Peyer's patch (tissue), 4 donors: ENCODE measurements around the gene LILRA1. TPM values are rescaled to one million over a fixed set of nuclear protein-coding genes. Genes with fewer than 3 reads are reported as not detected.
"Not testable (repeated sequence)": the region's sequence is repeated elsewhere in the genome, so short reads cannot be mapped to it uniquely, and the experiment has no call there.

ENCODE experiments used
- DNase-seq, 3 donors: peaks; one replicate each; pipeline ENCODE4 v3.0.0-alpha.2; 2017 to 2019
- H3K27ac ChIP-seq, 4 donors: fragments of 200-600 bp; sonication (generic); one replicate each; pipeline ENCODE4 v1.5.1; 2016 to 2019
- H3K27me3 ChIP-seq, 2 donors: fragments of 200-600 bp; sonication (generic); one replicate each; pipeline ENCODE4 v1.5.1; 2019
- H3K36me3 ChIP-seq, 3 donors: fragments of 200-600 bp; sonication (generic); one replicate each; pipeline ENCODE4 v1.5.1; 2016 to 2019
- H3K4me1 ChIP-seq, 4 donors: fragments of 200-600 bp; sonication (generic); one replicate each; pipeline ENCODE4 v1.5.1; 2016 to 2019
- H3K4me3 ChIP-seq, 4 donors: fragments of 200-600 bp; sonication (generic); 1 replicate in 3 of 4; 2 replicates in 1 of 4; pipeline ENCODE4 v1.5.1; 2016 to 2019; ENCODE audit warnings: mild to moderate bottlenecking in 1 of 4
- H3K9me3 ChIP-seq, 4 donors: fragments of 200-600 bp; sonication (generic); one replicate each; pipeline ENCODE4 v1.5.1; 2016 to 2019; ENCODE audit warnings: mild to moderate bottlenecking in 1 of 4
- CTCF ChIP-seq, 6 experiments: fragments of 450-650 bp in 4 of 6; fragments of 200-600 bp in 2 of 6; sonication (generic) in 1 of 6; IDR thresholded peaks; one replicate each; pipeline ENCODE4 v1.5.1; 2017 to 2019; ENCODE audit warnings: antibody characterized with exemption in 6 of 6, mild to moderate bottlenecking in 3 of 6, moderate library complexity in 1 of 6
- POLR2A ChIP-seq, 2 donors: fragments of 450-650 bp; IDR thresholded peaks; one replicate each; pipeline ENCODE4 v1.5.1; 2017; ENCODE audit warnings: antibody characterized with exemption in 2 of 2, mild to moderate bottlenecking in 2 of 2, moderate library complexity in 2 of 2
- total RNA-seq, 4 donors: library from RNA; depleted of rRNA; stranded (reverse); fragments of >200 nt; gene quantifications; one replicate each; pipeline ENCODE4 v1.1.0, GENCODE V29; 2016

The LILRA1 gene
- total RNA-seq, 4 donors from 2014 or later: not detected

GRCh38 chr19:54574527-54575056 lies 18.8 kb upstream of the LILRA1 start:
- no peak overlapping the region for H3K4me3 ChIP-seq

GRCh38 chr19:54575205-54575604 lies 18.2 kb upstream of the LILRA1 start:
- not testable (repeated sequence) for DNase-seq, H3K27me3 ChIP-seq

More at GRCh38 chr19:54574527-54575056, 18.8 kb upstream of the LILRA1 start:
- H3K4me1 ChIP-seq: no peaks in the 10 kb centered on the region
- no peaks in the 10 kb centered on the region for H3K9me3 ChIP-seq
- H3K27me3 ChIP-seq: no peaks in the 10 kb centered on the region
- no peaks in the 10 kb centered on the region for H3K36me3 ChIP-seq
- DNase-seq: no peak
- H3K27ac ChIP-seq: no peak overlapping the region
- TF ChIP-seq CTCF (IDR thresholded peaks at IDR 0.05) (no peak), POLR2A (IDR thresholded peaks at IDR 0.05) (no peak)

GRCh38 chr19:54576411-54576976 lies 16.9 kb upstream of the LILRA1 start:
- DNase-seq: no peak
- no peak overlapping the region for H3K4me3 ChIP-seq
- H3K36me3 ChIP-seq: no peaks in the 10 kb centered on the region
- no peaks in the 10 kb centered on the region for H3K4me1 ChIP-seq
- TF ChIP-seq POLR2A (IDR thresholded peaks at IDR 0.05): no peak
- no peak for TF ChIP-seq CTCF (IDR thresholded peaks at IDR 0.05)
- H3K9me3 ChIP-seq: no peaks in the 10 kb centered on the region
- H3K27me3 ChIP-seq: no peaks in the 10 kb centered on the region
- no peak overlapping the region for H3K27ac ChIP-seq

More at GRCh38 chr19:54575205-54575604, 18.2 kb upstream of the LILRA1 start:
- H3K4me3 ChIP-seq, H3K27ac ChIP-seq, H3K36me3 ChIP-seq, H3K9me3 ChIP-seq, H3K4me1 ChIP-seq: not testable (repeated sequence)

GRCh38 chr19:54577334-54577733 lies 16.1 kb upstream of the LILRA1 start:
- no peak for DNase-seq
- H3K4me1 ChIP-seq: no peaks in the 10 kb centered on the region
- no peak overlapping the region for H3K27ac ChIP-seq
- H3K36me3 ChIP-seq: no peaks in the 10 kb centered on the region
- TF ChIP-seq POLR2A (IDR thresholded peaks at IDR 0.05) (no peak), CTCF (IDR thresholded peaks at IDR 0.05) (no peak)
- no peaks in the 10 kb centered on the region for H3K9me3 ChIP-seq
- no peak overlapping the region for H3K4me3 ChIP-seq
- H3K27me3 ChIP-seq: no peaks in the 10 kb centered on the region

- not testable (repeated sequence) for DNase-seq
Measured at GRCh38 chr19:54578268-54578667, 15.2 kb upstream of the LILRA1 start.

GRCh38 chr19:54586397-54586796 lies 7.0 kb upstream of the LILRA1 start:
- no peak for DNase-seq
- H3K27me3 ChIP-seq: no peaks in the 10 kb centered on the region
- H3K36me3 ChIP-seq: no peaks in the 10 kb centered on the region
- H3K4me1 ChIP-seq: no peaks in the 10 kb centered on the region
- no peaks in the 10 kb centered on the region for H3K9me3 ChIP-seq
- TF ChIP-seq CTCF (IDR thresholded peaks at IDR 0.05) (no peak), POLR2A (IDR thresholded peaks at IDR 0.05) (no peak)
- no peak overlapping the region for H3K4me3 ChIP-seq
- no peak overlapping the region for H3K27ac ChIP-seq

More at GRCh38 chr19:54578268-54578667, 15.2 kb upstream of the LILRA1 start:
- not testable (repeated sequence) for H3K9me3 ChIP-seq, H3K4me3 ChIP-seq, H3K4me1 ChIP-seq, H3K27ac ChIP-seq, H3K36me3 ChIP-seq, H3K27me3 ChIP-seq

GRCh38 chr19:54587026-54587425 lies 6.4 kb upstream of the LILRA1 start:
- no peaks in the 10 kb centered on the region for H3K27me3 ChIP-seq
- no peak for DNase-seq
- no peaks in the 10 kb centered on the region for H3K4me1 ChIP-seq
- no peak overlapping the region for H3K27ac ChIP-seq
- TF ChIP-seq CTCF (IDR thresholded peaks at IDR 0.05) (no peak), POLR2A (IDR thresholded peaks at IDR 0.05) (no peak)
- no peaks in the 10 kb centered on the region for H3K36me3 ChIP-seq
- H3K9me3 ChIP-seq: no peaks in the 10 kb centered on the region
- no peak overlapping the region for H3K4me3 ChIP-seq

GRCh38 chr19:54593931-54594626 lies 647 bp downstream of the LILRA1 start:
- not testable (repeated sequence) for H3K36me3 ChIP-seq, H3K4me1 ChIP-seq, H3K4me3 ChIP-seq, H3K27ac ChIP-seq, H3K9me3 ChIP-seq, DNase-seq, H3K27me3 ChIP-seq
